GM23248 (cell line): ENCODE measurements around the gene ASAH2.

Experiments
- EZH2 ChIP-seq: fragments of 200-600 bp; sonication (generic); IDR thresholded peaks from 2 replicates; pipeline ENCODE4 v1.6.1; 2018; ENCODE audit warnings: antibody characterized with exemption, mild to moderate bottlenecking; ENCODE audit not compliant: insufficient read depth, poor library complexity, severe bottlenecking
- EZH2phosphoT487 ChIP-seq: fragments of 200-600 bp; sonication (generic); IDR thresholded peaks from 2 replicates; pipeline ENCODE4 v1.6.1; 2018; ENCODE audit warnings: antibody characterized with exemption, moderate library complexity, mild to moderate bottlenecking, low read depth; ENCODE audit not compliant: insufficient read depth

DNA sequence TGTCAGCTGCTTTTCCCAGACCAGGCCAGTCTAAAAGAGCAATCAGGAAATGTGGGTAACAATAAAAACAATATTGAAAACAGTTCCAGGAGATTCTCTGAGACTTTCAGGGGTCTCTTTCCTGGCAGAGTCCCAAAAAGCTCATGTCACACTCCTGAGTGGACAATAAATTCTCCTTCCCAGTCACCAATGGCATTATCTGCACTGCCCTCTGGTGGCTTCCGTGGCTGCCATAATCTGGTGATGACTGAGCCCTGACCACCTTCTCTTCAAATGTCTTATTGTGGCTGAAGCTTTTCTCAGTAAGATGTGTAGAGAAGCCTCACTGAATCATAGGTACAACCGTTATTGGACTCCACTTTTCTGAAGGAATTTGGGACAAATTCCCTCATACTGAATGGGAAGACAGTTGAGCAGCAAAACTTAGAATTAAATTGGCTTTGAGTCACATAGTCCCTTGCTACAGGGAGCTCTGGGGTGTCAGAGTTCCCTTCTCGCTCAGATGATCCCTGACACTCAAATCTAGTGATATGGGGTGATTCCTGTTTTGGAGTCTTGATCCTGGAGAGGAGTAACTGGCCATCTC is 24.4 kb upstream of the ASAH2 start:
- TF ChIP-seq EZH2 (no peak), EZH2phosphoT487 (no peak)
